ENCODE data around the gene FBXW10.
A peak's percentile ranks its signal among the peaks of the same experiment; 100 is the strongest.
"Not testable (repeated sequence)": the region's sequence is repeated elsewhere in the genome, so short reads cannot be mapped to it uniquely, and the experiment has no call there.

FBXW10 gene

GRCh38 chr17:18744726-18745125, 872 bp downstream of the FBXW10 start:
- in situ Hi-C loops (cut with MboI; ENCODE audit: low pct_unique_long_range_greater_than_20kb, low sequenced_read_pairs), result not testable (repeated sequence)

GRCh38 chr17:18746551-18746950, 2.7 kb downstream of the FBXW10 start:
- DNase-seq; in situ Hi-C loops (cut with MboI; ENCODE audit: low pct_unique_long_range_greater_than_20kb, low sequenced_read_pairs): not testable (repeated sequence)

More at GRCh38 chr17:18744726-18745125, 872 bp downstream of the FBXW10 start:
- DNase-seq, result peak; percentile 13

- DNase-seq; in situ Hi-C loops (cut with MboI; ENCODE audit: low pct_unique_long_range_greater_than_20kb, low sequenced_read_pairs): not testable (repeated sequence)
Observed at GRCh38 chr17:18747501-18747900, 3.6 kb downstream of the FBXW10 start.

GRCh38 chr17:18750242-18750641, 6.4 kb downstream of the FBXW10 start:
- DNase-seq; in situ Hi-C loops (cut with MboI; ENCODE audit: low pct_unique_long_range_greater_than_20kb, low sequenced_read_pairs): not testable (repeated sequence)

GRCh38 chr17:18753829-18754409, 10.1 kb downstream of the FBXW10 start:
- DNase-seq; in situ Hi-C loops (cut with MboI; ENCODE audit: low pct_unique_long_range_greater_than_20kb, low sequenced_read_pairs): not testable (repeated sequence)

- in situ Hi-C loops (cut with MboI; ENCODE audit: low pct_unique_long_range_greater_than_20kb, low sequenced_read_pairs); DNase-seq: not testable (repeated sequence)
Observed at GRCh38 chr17:18755969-18756368, 12.1 kb downstream of the FBXW10 start.

- DNase-seq; in situ Hi-C loops (cut with MboI; ENCODE audit: low pct_unique_long_range_greater_than_20kb, low sequenced_read_pairs): not testable (repeated sequence)
Observed at GRCh38 chr17:18757368-18758044, 13.7 kb downstream of the FBXW10 start.

- in situ Hi-C loops (cut with MboI; ENCODE audit: low pct_unique_long_range_greater_than_20kb, low sequenced_read_pairs); DNase-seq: not testable (repeated sequence)
Observed at GRCh38 chr17:18758344-18758743, 14.5 kb downstream of the FBXW10 start.

GRCh38 chr17:18760221-18760620, 16.4 kb downstream of the FBXW10 start:
- DNase-seq; in situ Hi-C loops (cut with MboI; ENCODE audit: low pct_unique_long_range_greater_than_20kb, low sequenced_read_pairs): not testable (repeated sequence)

- in situ Hi-C loops (cut with MboI; ENCODE audit: low pct_unique_long_range_greater_than_20kb, low sequenced_read_pairs), result not testable (repeated sequence)
Observed at GRCh38 chr17:18770572-18770971, 26.7 kb downstream of the FBXW10 start.

GRCh38 chr17:18771066-18771465, 27.2 kb downstream of the FBXW10 start:
- in situ Hi-C loops (cut with MboI; ENCODE audit: low pct_unique_long_range_greater_than_20kb, low sequenced_read_pairs), result not testable (repeated sequence)
- peak; percentile 21 for DNase-seq

More at GRCh38 chr17:18770572-18770971, 26.7 kb downstream of the FBXW10 start:
- not testable (repeated sequence) for DNase-seq

- DNase-seq, result no peak
- in situ Hi-C loops (cut with MboI; ENCODE audit: low pct_unique_long_range_greater_than_20kb, low sequenced_read_pairs), result no loop called here
Observed at GRCh38 chr17:18772471-18772870, 28.6 kb downstream of the FBXW10 start.

- in situ Hi-C loops (cut with MboI; ENCODE audit: low pct_unique_long_range_greater_than_20kb, low sequenced_read_pairs), result not testable (repeated sequence)
- peak; percentile 97 for DNase-seq
Observed at GRCh38 chr17:18780991-18781718, 37.3 kb downstream of the FBXW10 start, which contains the start of gene TVP23B. Gene TVP23B (plus strand): TSS chr17:18781183. CDS start chr17:18781294, 111 bp downstream.

- DNase-seq; in situ Hi-C loops (cut with MboI; ENCODE audit: low pct_unique_long_range_greater_than_20kb, low sequenced_read_pairs): not testable (repeated sequence)
Observed at GRCh38 chr17:18781805-18782204, 38.0 kb downstream of the FBXW10 start.

GRCh38 chr17:18785933-18786332, 42.1 kb downstream of the FBXW10 start:
- in situ Hi-C loops (cut with MboI; ENCODE audit: low pct_unique_long_range_greater_than_20kb, low sequenced_read_pairs); DNase-seq: not testable (repeated sequence)

- DNase-seq; in situ Hi-C loops (cut with MboI; ENCODE audit: low pct_unique_long_range_greater_than_20kb, low sequenced_read_pairs): not testable (repeated sequence)
Observed at GRCh38 chr17:18786890-18787289, 43.0 kb downstream of the FBXW10 start.

- DNase-seq; in situ Hi-C loops (cut with MboI; ENCODE audit: low pct_unique_long_range_greater_than_20kb, low sequenced_read_pairs): not testable (repeated sequence)
Observed at GRCh38 chr17:18791402-18791801, 47.5 kb downstream of the FBXW10 start.

- DNase-seq, result not testable (repeated sequence)
Observed at GRCh38 chr17:18794841-18795240, 51.0 kb downstream of the FBXW10 start.

GRCh38 chr17:18796887-18797286, 53.0 kb downstream of the FBXW10 start:
- DNase-seq; in situ Hi-C loops (cut with MboI; ENCODE audit: low pct_unique_long_range_greater_than_20kb, low sequenced_read_pairs): not testable (repeated sequence)

More at GRCh38 chr17:18794841-18795240, 51.0 kb downstream of the FBXW10 start:
- in situ Hi-C loops (cut with MboI; ENCODE audit: low pct_unique_long_range_greater_than_20kb, low sequenced_read_pairs), result not testable (repeated sequence)
